ENCODE data around the gene SMARCA5.

SMARCA5 gene

GRCh38 chr4:143539670-143540023 is 26.1 kb downstream of the SMARCA5 start:
- no peak for DNase-seq

DNA sequence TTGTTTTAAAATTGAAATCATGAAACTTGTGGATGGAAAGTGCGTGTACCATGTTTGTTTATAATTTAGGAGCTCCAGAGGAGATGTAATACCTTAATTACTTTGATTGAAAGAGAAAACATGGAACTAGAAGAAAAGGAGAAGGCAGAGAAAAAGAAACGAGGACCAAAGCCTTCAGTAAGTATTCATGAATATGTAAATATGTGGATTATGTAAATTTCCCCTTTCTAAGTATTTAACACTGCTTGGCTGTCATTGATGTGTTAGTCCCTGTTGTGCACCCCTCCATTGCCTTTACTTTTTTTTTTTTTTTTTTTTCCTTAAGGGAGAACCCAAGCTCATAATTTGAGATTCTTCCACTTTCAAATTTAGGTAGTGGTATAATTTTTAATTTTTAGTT is 36.4 kb downstream of the SMARCA5 start:
- no peak for DNase-seq

DNA sequence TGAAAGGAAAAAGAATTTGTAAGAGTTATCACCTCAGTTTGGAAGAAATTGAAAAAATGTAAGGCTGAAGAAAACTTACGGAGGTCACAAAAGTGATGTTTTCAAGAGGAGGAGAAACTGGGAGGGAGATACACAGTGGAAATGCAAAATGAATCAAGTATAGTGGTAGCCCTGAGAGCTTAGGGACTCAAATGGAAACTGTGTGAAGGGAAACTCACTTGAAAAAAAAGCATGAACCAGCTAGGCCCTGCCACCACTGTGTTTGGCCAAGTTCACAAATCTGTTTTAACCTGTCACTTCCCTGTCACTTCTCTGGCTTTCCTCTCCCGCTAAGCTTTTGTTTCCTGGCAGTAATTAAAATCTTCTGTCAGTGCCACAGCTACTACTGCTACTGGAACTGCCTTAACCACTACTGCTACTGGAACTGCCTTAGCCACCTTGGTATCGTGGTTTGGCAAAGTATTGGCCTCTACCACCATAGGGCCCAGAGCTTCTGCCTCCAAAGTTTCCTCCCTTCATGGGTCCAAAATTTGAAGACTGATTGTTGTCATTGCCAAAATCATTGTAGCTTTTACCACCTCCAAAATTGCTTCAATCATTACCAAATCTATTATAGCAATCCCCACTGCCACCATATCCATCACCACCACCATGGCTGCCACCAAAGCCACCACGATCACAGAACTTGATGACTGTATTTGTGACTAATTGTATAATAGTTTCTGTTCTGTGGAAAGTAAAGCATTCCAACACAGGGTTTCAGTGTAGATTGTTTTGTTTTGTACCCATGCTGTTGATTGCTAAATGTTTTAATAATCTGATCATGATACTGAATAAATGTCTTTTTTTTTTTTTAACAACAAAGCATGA is 41.5 kb downstream of the SMARCA5 start:
- DNase-seq: no peak

GRCh38 chr4:143555676-143556075 is 42.2 kb downstream of the SMARCA5 start:
- DNase-seq: no peak

DNA sequence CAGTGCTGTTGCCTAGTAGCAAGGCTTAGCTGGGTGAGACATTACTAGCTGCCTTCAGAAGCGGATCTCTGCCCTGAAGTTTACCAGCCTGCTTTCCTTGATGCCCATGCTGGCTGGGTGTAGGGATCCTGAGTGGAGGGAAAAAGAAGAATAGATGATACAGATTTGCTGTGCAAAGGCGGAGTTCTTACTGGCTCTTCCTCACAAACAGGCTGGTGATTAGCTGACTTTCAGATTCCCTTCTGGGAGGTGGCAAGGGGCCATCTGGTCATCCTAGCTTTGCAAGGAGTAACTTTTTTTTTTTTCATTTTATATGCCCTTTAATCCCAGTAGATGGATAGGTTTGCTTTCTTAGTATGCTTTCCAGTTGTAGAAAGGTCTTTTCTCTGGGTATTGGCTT is 44.8 kb downstream of the SMARCA5 start:
- DNase-seq: no peak

DNA sequence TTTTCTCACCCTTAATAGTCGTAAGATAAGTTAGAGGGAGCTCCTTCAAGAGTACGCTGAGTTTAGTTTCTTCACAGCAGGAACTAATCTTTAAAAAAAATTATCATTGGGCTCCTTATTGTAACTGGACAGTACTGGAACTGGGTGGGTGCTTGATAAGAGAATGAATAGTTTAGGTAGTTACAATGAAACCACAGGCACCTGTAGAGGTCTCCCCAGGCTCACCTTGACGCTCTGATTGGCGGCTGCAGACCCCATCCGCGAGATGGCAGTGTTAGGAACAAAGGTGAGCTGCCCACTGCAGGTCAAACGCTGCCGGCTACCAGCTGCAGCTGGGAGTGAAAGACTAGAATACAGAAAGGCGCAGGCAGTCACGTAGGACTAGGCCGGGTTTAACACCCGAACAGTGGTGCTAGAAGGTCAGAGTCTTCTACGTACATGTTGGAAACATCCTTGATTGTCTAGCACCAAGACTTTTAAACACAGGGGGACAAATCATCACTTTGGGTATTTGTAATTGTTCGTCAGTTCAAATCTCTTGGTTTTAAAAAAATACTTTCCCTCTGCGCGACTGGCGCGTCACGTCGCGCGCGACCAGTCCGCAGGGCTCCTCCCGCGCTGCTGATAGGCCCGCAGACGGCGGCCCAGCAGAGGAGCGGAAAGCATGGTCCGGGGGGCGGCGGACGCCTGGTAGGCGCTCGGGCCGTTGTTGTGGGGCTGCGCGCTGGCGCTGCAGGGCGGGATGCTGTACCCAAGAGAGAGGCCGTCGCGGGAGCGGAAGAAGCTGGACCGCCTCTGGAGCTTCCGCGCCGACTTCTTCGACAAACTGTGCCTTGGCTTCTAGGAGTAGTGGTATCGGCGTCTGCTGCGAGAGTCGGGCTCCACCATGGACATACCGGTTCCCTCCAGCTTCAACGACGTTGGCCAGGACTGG is 45.6 kb downstream of the SMARCA5 start:
- DNase-seq: peak; percentile 83

DNA sequence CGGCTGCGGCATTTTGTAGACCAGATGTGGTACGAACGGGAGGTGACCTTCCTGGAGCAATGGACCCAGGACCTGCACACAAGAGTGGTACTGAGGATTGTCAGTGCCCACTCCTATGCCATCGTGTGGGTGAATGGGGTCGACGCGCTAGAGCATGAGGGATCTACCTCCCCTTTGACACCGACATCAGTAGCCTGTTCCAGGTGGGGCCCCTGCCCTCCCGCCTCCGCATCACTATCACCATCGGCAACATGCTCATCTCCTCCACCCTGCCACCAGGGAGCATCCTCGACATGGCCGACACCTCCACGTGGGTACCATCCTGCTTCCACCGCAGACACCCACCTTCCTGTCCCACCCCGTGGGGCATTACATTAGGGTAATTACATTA is 46.2 kb downstream of the SMARCA5 start:
- no peak for DNase-seq

- no peak for DNase-seq
These were observed 51.0 kb downstream of the SMARCA5 start for GRCh38 chr4:143564472-143564871.

DNA sequence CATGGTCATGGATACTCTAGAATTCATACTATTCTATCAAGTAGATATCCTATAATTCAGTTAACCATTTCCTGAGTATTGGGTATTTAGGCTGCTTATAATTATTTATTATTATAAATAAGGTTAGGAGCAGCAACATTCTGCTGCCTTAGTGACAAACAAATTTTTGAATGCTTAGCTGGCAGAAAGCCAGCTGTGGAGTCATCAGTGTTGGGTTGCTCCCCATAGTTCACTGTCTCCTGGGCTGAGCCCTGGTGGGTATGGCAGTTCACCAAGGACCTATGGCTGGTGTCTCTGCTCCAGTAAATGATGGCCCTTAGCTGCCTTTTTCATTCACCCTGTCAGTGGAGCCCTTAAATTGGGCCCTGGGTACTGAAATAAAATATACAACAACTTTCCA is 61.8 kb downstream of the SMARCA5 start:
- no peak for DNase-seq

GRCh38 chr4:143581331-143581946 is 67.9 kb downstream of the SMARCA5 start:
- DNase-seq: no peak

GRCh38 chr4:143585548-143585947 is 72.0 kb downstream of the SMARCA5 start:
- no peak for DNase-seq

DNA sequence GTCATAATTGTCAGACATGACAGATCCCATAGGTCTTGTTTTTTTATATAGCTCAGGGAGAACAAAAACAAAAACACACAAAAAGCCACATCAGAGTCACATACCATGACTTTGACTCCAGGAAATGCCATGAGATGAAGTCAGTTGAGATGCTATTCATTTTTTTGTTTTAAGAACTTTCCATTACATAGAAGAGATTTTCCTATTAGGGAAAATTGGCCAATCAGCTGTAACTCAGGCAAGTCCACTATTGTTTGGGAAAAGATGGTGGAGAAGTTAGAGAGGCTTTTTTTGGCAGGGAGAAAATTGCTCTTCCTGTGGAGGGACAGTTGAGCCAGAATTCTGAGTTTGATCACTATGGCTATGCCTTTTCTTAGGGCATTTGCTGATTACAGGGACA is 72.6 kb downstream of the SMARCA5 start:
- DNase-seq: no peak

- no peak for DNase-seq
These were observed 74.2 kb downstream of the SMARCA5 start for GRCh38 chr4:143587703-143588102.

DNA sequence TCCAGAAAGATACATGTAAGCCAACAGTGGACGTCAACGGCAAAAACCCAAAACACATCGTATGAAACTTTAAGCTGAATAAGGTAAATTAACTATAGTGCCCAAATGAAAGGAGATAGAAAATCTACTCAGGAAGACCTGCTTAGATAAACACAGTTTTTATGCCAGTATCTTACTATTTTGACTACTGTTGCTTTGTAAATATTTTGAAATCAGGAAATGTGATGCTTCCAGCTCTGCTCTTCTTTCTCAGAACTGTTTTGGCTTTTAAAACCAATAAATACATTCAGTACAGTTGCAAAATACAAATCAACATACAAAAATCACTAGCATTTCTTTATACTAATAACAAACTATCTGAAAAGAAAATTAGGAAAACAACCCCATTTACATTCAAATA is 83.8 kb downstream of the SMARCA5 start:
- no peak for DNase-seq

DNA sequence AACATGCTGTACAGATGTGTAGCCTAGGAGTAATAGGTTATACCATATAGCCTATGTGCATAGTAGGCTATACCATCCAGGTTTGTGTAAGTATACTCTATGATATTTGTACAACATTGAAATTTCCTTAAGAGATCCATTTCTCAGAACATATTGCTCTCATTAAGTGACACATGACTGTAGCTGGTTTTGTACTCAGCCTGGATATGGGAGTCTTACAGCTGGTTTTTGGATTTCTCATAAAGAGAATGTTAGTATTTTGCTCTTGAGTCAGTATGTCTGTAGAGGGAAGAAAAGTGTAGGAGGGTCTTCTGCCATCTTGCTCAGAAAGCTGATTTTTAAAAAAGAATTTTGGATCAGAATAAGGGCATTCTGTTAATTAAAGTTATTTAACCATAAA is 85.3 kb downstream of the SMARCA5 start:
- DNase-seq: no peak

DNA sequence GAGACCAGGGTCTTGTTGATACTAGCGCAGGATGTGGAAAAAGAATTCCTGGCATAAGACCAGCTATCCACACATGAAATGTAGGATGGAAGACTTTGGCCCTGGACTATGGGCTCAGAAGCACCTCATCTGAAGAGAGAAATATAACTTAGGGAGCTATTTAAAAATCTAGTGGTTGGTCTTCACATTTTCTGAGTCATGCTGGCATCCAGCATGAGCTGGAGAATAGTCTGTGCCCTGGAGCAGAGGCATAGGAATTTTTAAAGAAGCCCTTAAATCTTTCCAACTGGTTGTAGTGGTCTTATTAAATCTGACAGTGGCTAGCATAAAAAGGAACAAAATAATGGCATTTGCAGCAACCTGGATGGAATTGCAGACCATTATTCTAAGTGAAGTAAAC is 86.3 kb downstream of the SMARCA5 start:
- no peak for DNase-seq

GRCh38 chr4:143606480-143606879 is 93.0 kb downstream of the SMARCA5 start:
- DNase-seq: no peak
